Thyroid gland (tissue), 4 donors: Measurements from ENCODE around the gene C22orf31. TPM values are rescaled to one million over a fixed set of nuclear protein-coding genes. Genes with fewer than 3 reads are reported as not detected.

Experiments
- DNase-seq, 2 donors: peaks; one replicate each; pipeline ENCODE4 v3.0.0-alpha.2; 2019
- H3K27ac ChIP-seq, 3 donors: fragments of 200-600 bp; sonication (generic); 1 replicate in 2 of 3; 2 replicates in 1 of 3; pipeline ENCODE4 v1.5.1; 2016 to 2019; ENCODE audit warnings: mild to moderate bottlenecking in 1 of 3, moderate library complexity in 1 of 3
- H3K27me3 ChIP-seq: fragments of 200-600 bp; sonication (generic); one replicate; pipeline ENCODE4 v1.5.1; 2019
- H3K36me3 ChIP-seq, 2 donors: fragments of 200-600 bp; sonication (generic); one replicate each; pipeline ENCODE4 v1.5.1; 2016 to 2019
- H3K4me1 ChIP-seq, 2 donors: fragments of 200-600 bp; sonication (generic); one replicate each; pipeline ENCODE4 v1.5.1; 2017 to 2019
- H3K4me3 ChIP-seq, 3 donors: fragments of 200-600 bp; sonication (generic); replicated peaks in 1 of 3; 1 replicate in 2 of 3; 2 replicates in 1 of 3; pipeline ENCODE4 v1.5.1; 2016; ENCODE audit warnings: mild to moderate bottlenecking in 1 of 3
- H3K9me3 ChIP-seq: fragments of 200-600 bp; sonication (generic); one replicate; pipeline ENCODE4 v1.5.1; 2017
- POLR2A ChIP-seq, 2 donors: fragments of 450-650 bp; IDR thresholded peaks; one replicate each; pipeline ENCODE4 v1.6.1; 2017; ENCODE audit warnings: antibody characterized with exemption in 2 of 2, mild to moderate bottlenecking in 2 of 2, moderate library complexity in 1 of 2
- WGBS, 2 donors: methylation state at CpG; one replicate each; pipeline ENCODE4 v1.1.5; 2017; 5-methylcytosine and 5-hydroxymethylcytosine counted together
- intact Hi-C: fragments of 100-400 bp; cut with DNase I; formaldehyde crosslinking; loops from one replicate; pipeline ENCODE4 v1.15.1; 2023
- total RNA-seq, 4 donors: library from RNA; depleted of rRNA; stranded (reverse); fragments of >200 nt; gene quantifications; one replicate each; pipeline ENCODE4 v1.2.3, GENCODE V29; 2016
- TF ChIP-seq, protein P1 (sequence below), 6 experiments: fragments of 200-600 bp in 3 of 6; fragments of 450-650 bp in 3 of 6; sonication (generic) in 3 of 6; IDR thresholded peaks; one replicate each; pipeline ENCODE4 v1.5.1; 2016 to 2019; ENCODE audit warnings: antibody characterized with exemption in 6 of 6, mild to moderate bottlenecking in 2 of 6, inconsistent platforms in 1 of 6, moderate library complexity in 1 of 6

C22orf31 gene
- total RNA-seq, 4 donors from 2014 or later = not detected

GRCh38 chr22:29049655-29050263 lies 11.9 kb downstream of the C22orf31 start:
- Histone ChIP-seq H3K4me3 (no peak overlapping the region), H3K36me3 (peaks cover 29 to 43% of the 10 kb centered on the region in 2 donors), H3K27ac (no peak overlapping the region), H3K27me3 (no peaks in the 10 kb centered on the region), H3K4me1 (no peaks in the 10 kb centered on the region), H3K9me3 (no peaks in the 10 kb centered on the region)
- TF ChIP-seq, protein P1, sequence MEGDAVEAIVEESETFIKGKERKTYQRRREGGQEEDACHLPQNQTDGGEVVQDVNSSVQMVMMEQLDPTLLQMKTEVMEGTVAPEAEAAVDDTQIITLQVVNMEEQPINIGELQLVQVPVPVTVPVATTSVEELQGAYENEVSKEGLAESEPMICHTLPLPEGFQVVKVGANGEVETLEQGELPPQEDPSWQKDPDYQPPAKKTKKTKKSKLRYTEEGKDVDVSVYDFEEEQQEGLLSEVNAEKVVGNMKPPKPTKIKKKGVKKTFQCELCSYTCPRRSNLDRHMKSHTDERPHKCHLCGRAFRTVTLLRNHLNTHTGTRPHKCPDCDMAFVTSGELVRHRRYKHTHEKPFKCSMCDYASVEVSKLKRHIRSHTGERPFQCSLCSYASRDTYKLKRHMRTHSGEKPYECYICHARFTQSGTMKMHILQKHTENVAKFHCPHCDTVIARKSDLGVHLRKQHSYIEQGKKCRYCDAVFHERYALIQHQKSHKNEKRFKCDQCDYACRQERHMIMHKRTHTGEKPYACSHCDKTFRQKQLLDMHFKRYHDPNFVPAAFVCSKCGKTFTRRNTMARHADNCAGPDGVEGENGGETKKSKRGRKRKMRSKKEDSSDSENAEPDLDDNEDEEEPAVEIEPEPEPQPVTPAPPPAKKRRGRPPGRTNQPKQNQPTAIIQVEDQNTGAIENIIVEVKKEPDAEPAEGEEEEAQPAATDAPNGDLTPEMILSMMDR (IDR thresholded peaks at IDR 0.05) = no peak
- no peak for TF ChIP-seq POLR2A (IDR thresholded peaks at IDR 0.05)
- intact Hi-C loops = loop anchor here (10.0 kb wide), 3 partner anchors 195 to 1005 kb away; no protein-coding TSS in a partner anchor
- DNase-seq = no peak
- 92 to 95% methylated on average over 19 of the region's 38 CpGs for WGBS, 2 donors

DNA sequence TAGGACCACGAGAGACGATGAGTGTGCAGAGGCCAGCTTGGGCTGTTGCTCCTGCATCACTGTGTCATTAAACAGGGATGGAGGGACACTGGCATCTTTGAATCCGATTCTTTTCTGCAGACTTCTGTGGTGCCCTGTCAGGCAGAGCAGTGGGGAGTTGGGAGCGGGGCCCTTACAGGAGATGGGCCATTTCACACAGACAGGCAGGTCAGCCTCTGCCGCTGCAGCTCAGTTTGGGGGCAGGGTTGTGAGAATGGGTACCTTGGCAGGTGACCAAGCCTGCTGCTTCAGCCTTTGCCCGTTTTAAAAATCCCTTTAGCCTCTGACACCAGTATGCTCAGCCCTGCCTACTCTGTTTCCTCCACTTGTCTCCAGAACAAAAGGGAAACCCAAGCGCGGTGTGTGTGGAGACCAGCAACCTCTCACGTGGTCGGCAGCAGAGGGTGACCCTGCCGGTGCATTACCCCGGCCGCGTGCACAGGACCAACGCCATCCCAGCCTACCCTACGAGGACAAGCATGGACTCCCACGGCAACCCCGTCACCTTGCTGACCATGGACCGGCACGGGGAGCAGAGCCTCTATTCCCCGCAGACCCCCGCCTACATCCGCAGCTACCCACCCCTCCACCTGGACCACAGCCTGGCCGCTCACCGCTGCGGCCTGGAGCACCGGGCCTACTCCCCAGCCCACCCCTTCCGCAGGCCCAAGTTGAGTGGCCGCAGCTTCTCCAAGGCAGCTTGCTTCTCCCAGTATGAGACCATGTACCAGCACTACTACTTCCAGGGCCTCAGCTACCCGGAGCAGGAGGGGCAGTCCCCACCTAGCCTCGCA lies 12.6 kb downstream of the C22orf31 start:
- Histone ChIP-seq H3K4me1 (no peaks in the 10 kb centered on the region), H3K4me3 (no peak overlapping the region), H3K9me3 (no peaks in the 10 kb centered on the region), H3K27ac (no peak overlapping the region), H3K36me3 (peaks cover 29 to 43% of the 10 kb centered on the region in 2 donors), H3K27me3 (no peaks in the 10 kb centered on the region)
- DNase-seq = no peak
- WGBS, 2 donors = 94 to 95% methylated on average over 29 to 30 of the region's 31 CpGs
- intact Hi-C loops = loop anchor here (10.0 kb wide), 2 partner anchors 454 to 1004 kb away; no protein-coding TSS in a partner anchor
- TF ChIP-seq, protein P1 (IDR thresholded peaks at IDR 0.05) = no peak
- no peak for TF ChIP-seq POLR2A (IDR thresholded peaks at IDR 0.05)

GRCh38 chr22:29044657-29045176 lies 16.9 kb downstream of the C22orf31 start:
- WGBS, 2 donors = 81 to 91% methylated on average over 13 of the region's 13 CpGs
- H3K4me1 ChIP-seq = peaks cover 12 to 14% of the 10 kb centered on the region in 2 donors
- peaks cover 18 to 27% of the 10 kb centered on the region in 2 donors for H3K36me3 ChIP-seq
- peak overlapping the region in 1 of 3 donors; percentile 47 for H3K27ac ChIP-seq
- H3K9me3 ChIP-seq = no peaks in the 10 kb centered on the region
- no peak overlapping the region for H3K4me3 ChIP-seq
- no peaks in the 10 kb centered on the region for H3K27me3 ChIP-seq
- intact Hi-C loops = loop anchor here (10.0 kb wide), 2 partner anchors 450 to 1000 kb away; no protein-coding TSS in a partner anchor
- TF ChIP-seq, protein P1 (IDR thresholded peaks at IDR 0.05) = no peak
- no peak for TF ChIP-seq POLR2A (IDR thresholded peaks at IDR 0.05)
- DNase-seq = no peak

GRCh38 chr22:29043906-29044575 lies 17.6 kb downstream of the C22orf31 start:
- no peak for DNase-seq
- TF ChIP-seq, protein P1 (IDR thresholded peaks at IDR 0.05) = no peak
- TF ChIP-seq POLR2A (IDR thresholded peaks at IDR 0.05) = no peak
- intact Hi-C loops = loop anchor here (10.0 kb wide), 2 partner anchors 449 to 999 kb away; no protein-coding TSS in a partner anchor
- Histone ChIP-seq H3K9me3 (no peaks in the 10 kb centered on the region), H3K4me1 (peaks cover 12 to 14% of the 10 kb centered on the region in 2 donors), H3K27me3 (no peaks in the 10 kb centered on the region), H3K27ac (peak overlapping the region in 1 of 3 donors; percentile 47), H3K36me3 (peaks cover 12 to 20% of the 10 kb centered on the region in 2 donors), H3K4me3 (no peak overlapping the region)
- WGBS, 2 donors = 85 to 90% methylated on average over 7 of the region's 7 CpGs
